GM23338 (cell line): Measurements from ENCODE around the gene HSD17B2. TPM values are rescaled to one million over a fixed set of nuclear protein-coding genes. Genes with fewer than 3 reads are reported as not detected.

Source experiments
- ATAC-seq: fragments of 200-7000 bp; cut with Tn5 transposase; 3 replicates; pipeline ENCODE4 v1.9.1; 2020
- DNase-seq: peaks from one replicate; pipeline ENCODE4 v3.0.0-alpha.2; 2015; ENCODE audit warnings: low spot score
- H2AFZ ChIP-seq: fragments of 200-600 bp; sonication (generic); 2 replicates; pipeline ENCODE4 v1.8.0; 2016; ENCODE audit warnings: antibody characterized with exemption, mild to moderate bottlenecking, moderate library complexity
- H3F3A ChIP-seq: fragments of 200-600 bp; sonication (generic); replicated peaks from 2 replicates; pipeline ENCODE4 v1.8.0; 2017; ENCODE audit warnings: antibody characterized with exemption, mixed run types, low read depth
- H3K27ac ChIP-seq: fragments of 200-600 bp; sonication (generic); 2 replicates; pipeline ENCODE4 v1.6.1; 2016; ENCODE audit warnings: low read depth
- H3K27me3 ChIP-seq: fragments of 200-600 bp; sonication (generic); 2 replicates; pipeline ENCODE4 v1.8.0; 2016; ENCODE audit warnings: mild to moderate bottlenecking, mixed run types, moderate library complexity; ENCODE audit not compliant: insufficient read depth
- H3K36me3 ChIP-seq: fragments of 200-600 bp; sonication (generic); 2 replicates; pipeline ENCODE4 v1.8.0; 2016; ENCODE audit warnings: mild to moderate bottlenecking; ENCODE audit not compliant: insufficient read depth
- H3K4me1 ChIP-seq: fragments of 200-600 bp; sonication (generic); 2 replicates; pipeline ENCODE4 v1.8.0; 2016; ENCODE audit warnings: mild to moderate bottlenecking, moderate library complexity; ENCODE audit not compliant: insufficient read depth
- H3K4me2 ChIP-seq: fragments of 200-600 bp; sonication (generic); 2 replicates; pipeline ENCODE4 v1.7.1; 2017; ENCODE audit warnings: mixed run types
- H3K4me3 ChIP-seq: fragments of 200-600 bp; sonication (generic); 2 replicates; pipeline ENCODE4 v1.6.1; 2016; ENCODE audit warnings: mixed run types
- H3K79me2 ChIP-seq: fragments of 200-600 bp; sonication (generic); replicated peaks from 2 replicates; pipeline ENCODE4 v1.8.0; 2017; ENCODE audit warnings: mild to moderate bottlenecking; ENCODE audit not compliant: insufficient read depth
- H3K9me2 ChIP-seq: fragments of 200-600 bp; sonication (generic); 2 replicates; pipeline ENCODE4 v1.8.0; 2017; ENCODE audit not compliant: insufficient read depth
- H4K20me1 ChIP-seq: fragments of 200-600 bp; sonication (generic); replicated peaks from 2 replicates; pipeline ENCODE4 v1.8.0; 2017; ENCODE audit warnings: mild to moderate bottlenecking; ENCODE audit not compliant: insufficient read depth
- H3K27ac Mint-ChIP-seq: 2 replicates; pipeline ENCODE4 v1.8.0; 2020; ENCODE audit warnings: inconsistent platforms, mild to moderate bottlenecking, moderate library complexity, mixed read lengths
- H3K27me3 Mint-ChIP-seq: 3 replicates; pipeline ENCODE4 v1.8.0; 2022; ENCODE audit warnings: low read depth, mild to moderate bottlenecking, moderate library complexity, mixed read lengths, inconsistent platforms; ENCODE audit not compliant: insufficient read depth, poor library complexity
- H3K36me3 Mint-ChIP-seq: 3 replicates; pipeline ENCODE4 v1.8.0; 2021; ENCODE audit warnings: low read depth, mild to moderate bottlenecking, inconsistent platforms, moderate library complexity, mixed read lengths
- H3K4me1 Mint-ChIP-seq: 3 replicates; pipeline ENCODE4 v1.8.0; 2020; ENCODE audit warnings: mild to moderate bottlenecking, inconsistent platforms, mixed read lengths
- H3K4me3 Mint-ChIP-seq: 3 replicates; pipeline ENCODE4 v1.8.0; 2021; ENCODE audit warnings: moderate library complexity, mild to moderate bottlenecking, inconsistent platforms, mixed read lengths
- H3K9me3 Mint-ChIP-seq: 3 replicates; pipeline ENCODE4 v1.8.0; 2020; ENCODE audit warnings: moderate library complexity, mild to moderate bottlenecking, inconsistent platforms, mixed read lengths
- CREB1 ChIP-seq: fragments of 250-450 bp; sonication (Bioruptor Pico); IDR thresholded peaks from 2 replicates; pipeline ENCODE4 v1.5.0; 2020; ENCODE audit warnings: low read depth, mild to moderate bottlenecking, moderate library complexity
- EZH2 ChIP-seq: fragments of 200-600 bp; sonication (generic); IDR thresholded peaks from one replicate; pipeline ENCODE4 v1.8.0; 2017; ENCODE audit warnings: antibody characterized with exemption, mild to moderate bottlenecking, low read depth; ENCODE audit not compliant: unreplicated experiment
- EZH2phosphoT487 ChIP-seq: fragments of 200-600 bp; sonication (generic); IDR thresholded peaks from one replicate; pipeline ENCODE4 v1.8.1; 2018; ENCODE audit warnings: antibody characterized with exemption; ENCODE audit not compliant: unreplicated experiment
- JUNB ChIP-seq: IDR thresholded peaks from one replicate; pipeline ENCODE4 v1.6.1; 2016; ENCODE audit warnings: antibody characterized with exemption; ENCODE audit not compliant: unreplicated experiment
- NANOG ChIP-seq: IDR thresholded peaks from 2 replicates; pipeline ENCODE4 v1.6.1; 2016; ENCODE audit warnings: antibody characterized with exemption, borderline replicate concordance
- POLR2AphosphoS5 ChIP-seq: IDR thresholded peaks from 2 replicates; pipeline ENCODE4 v1.6.1; 2016; ENCODE audit warnings: antibody characterized with exemption, low read depth
- STAT1 ChIP-seq: IDR thresholded peaks from one replicate; pipeline ENCODE4 v1.6.1; 2016; ENCODE audit warnings: antibody characterized with exemption; ENCODE audit not compliant: unreplicated experiment
- ZNF114 ChIP-seq: fragments of 250-450 bp; sonication (Bioruptor Pico); IDR thresholded peaks from 2 replicates; pipeline ENCODE4 v1.5.0; 2020; ENCODE audit warnings: mild to moderate bottlenecking, moderate library complexity
- ZNF331 ChIP-seq: fragments of 250-450 bp; sonication (Bioruptor Pico); IDR thresholded peaks from 2 replicates; pipeline ENCODE4 v1.5.0; 2020; ENCODE audit warnings: low read depth, mild to moderate bottlenecking, moderate library complexity
- polyA plus RNA-seq: library from polyadenylated mRNA; unstranded; fragments of >200 nt; fragmentation: Nextera tagmentation; extraction: Ambion mirVana; gene quantifications from 2 replicates; pipeline ENCODE4 v1.2.1, GENCODE V29; 2016
- total RNA-seq: library from RNA; depleted of rRNA; stranded (reverse); fragments of >200 nt; shearing (Covaris generic); gene quantifications from 2 replicates; pipeline ENCODE4 v1.2.3, GENCODE V29; 2014
- TF ChIP-seq, protein P1 (sequence below): IDR thresholded peaks from one replicate; pipeline ENCODE4 v1.6.1; 2018; ENCODE audit warnings: antibody characterized with exemption; ENCODE audit not compliant: unreplicated experiment
- TF ChIP-seq, protein P2 (sequence below), 2 experiments: fragments of 200-600 bp in 1 of 2; sonication (generic) in 1 of 2; conservative IDR thresholded peaks; 2 replicates each; pipeline versions ENCODE4 v1.5.1 to v1.6.1; 2016 to 2017; ENCODE audit warnings: antibody characterized with exemption in 2 of 2, low read depth in 2 of 2, mild to moderate bottlenecking in 2 of 2, moderate library complexity in 1 of 2

The HSD17B2 gene
- total and polyA plus RNA-seq, 2 experiments from 2014 or later = 0.29 TPM; not detected in 1

DNA sequence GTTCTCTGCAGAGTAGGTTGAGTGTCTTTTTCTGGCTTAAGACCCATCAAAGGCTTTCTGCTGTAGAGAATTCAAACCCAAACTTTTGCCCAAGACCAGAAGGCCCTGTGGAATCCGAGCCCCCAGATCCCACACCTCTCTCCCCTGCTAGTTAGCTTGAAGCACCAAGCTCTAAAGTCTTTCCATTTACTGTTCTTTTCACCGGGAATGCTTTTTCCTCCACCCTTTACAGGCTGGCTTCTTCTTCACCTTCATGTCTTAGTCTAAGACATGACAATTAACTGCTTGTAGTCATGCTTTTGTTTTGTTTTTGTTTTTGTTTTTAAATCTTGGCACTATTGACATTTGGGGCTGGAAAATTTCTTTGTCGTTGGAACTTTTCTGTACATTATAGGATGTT is 15.5 kb downstream of the HSD17B2 start:
- Histone ChIP-seq H4K20me1 (no peaks in the 10 kb centered on the region), H3K27ac (no peak overlapping the region), H3K36me3 (no peaks in the 10 kb centered on the region), H3K9me2 (0 out of 2 replicates have a peak, but pooled peaks cover 5% of the 10 kb centered on the region), H3K4me1 (no peaks in the 10 kb centered on the region), H3K4me3 (no peak overlapping the region), H3K27me3 (no peaks in the 10 kb centered on the region), H3K79me2 (no peaks in the 10 kb centered on the region), H2AFZ (no peak overlapping the region), H3K4me2 (no peak overlapping the region), H3F3A (no peaks in the 10 kb centered on the region)
- no peaks in the 10 kb centered on the region for H3K4me1 Mint-ChIP-seq
- no peak for ATAC-seq
- TF ChIP-seq ZNF331 (CRISPR knock-in tag) = no peak
- TF ChIP-seq JUNB = no peak
- no peak for TF ChIP-seq EZH2phosphoT487
- TF ChIP-seq, protein P1, sequence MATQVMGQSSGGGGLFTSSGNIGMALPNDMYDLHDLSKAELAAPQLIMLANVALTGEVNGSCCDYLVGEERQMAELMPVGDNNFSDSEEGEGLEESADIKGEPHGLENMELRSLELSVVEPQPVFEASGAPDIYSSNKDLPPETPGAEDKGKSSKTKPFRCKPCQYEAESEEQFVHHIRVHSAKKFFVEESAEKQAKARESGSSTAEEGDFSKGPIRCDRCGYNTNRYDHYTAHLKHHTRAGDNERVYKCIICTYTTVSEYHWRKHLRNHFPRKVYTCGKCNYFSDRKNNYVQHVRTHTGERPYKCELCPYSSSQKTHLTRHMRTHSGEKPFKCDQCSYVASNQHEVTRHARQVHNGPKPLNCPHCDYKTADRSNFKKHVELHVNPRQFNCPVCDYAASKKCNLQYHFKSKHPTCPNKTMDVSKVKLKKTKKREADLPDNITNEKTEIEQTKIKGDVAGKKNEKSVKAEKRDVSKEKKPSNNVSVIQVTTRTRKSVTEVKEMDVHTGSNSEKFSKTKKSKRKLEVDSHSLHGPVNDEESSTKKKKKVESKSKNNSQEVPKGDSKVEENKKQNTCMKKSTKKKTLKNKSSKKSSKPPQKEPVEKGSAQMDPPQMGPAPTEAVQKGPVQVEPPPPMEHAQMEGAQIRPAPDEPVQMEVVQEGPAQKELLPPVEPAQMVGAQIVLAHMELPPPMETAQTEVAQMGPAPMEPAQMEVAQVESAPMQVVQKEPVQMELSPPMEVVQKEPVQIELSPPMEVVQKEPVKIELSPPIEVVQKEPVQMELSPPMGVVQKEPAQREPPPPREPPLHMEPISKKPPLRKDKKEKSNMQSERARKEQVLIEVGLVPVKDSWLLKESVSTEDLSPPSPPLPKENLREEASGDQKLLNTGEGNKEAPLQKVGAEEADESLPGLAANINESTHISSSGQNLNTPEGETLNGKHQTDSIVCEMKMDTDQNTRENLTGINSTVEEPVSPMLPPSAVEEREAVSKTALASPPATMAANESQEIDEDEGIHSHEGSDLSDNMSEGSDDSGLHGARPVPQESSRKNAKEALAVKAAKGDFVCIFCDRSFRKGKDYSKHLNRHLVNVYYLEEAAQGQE = no peak
- TF ChIP-seq POLR2AphosphoS5 = no peak
- TF ChIP-seq CREB1 (CRISPR knock-in tag) = no peak
- no peak for TF ChIP-seq STAT1
- no peak for TF ChIP-seq NANOG
- TF ChIP-seq, protein P2, sequence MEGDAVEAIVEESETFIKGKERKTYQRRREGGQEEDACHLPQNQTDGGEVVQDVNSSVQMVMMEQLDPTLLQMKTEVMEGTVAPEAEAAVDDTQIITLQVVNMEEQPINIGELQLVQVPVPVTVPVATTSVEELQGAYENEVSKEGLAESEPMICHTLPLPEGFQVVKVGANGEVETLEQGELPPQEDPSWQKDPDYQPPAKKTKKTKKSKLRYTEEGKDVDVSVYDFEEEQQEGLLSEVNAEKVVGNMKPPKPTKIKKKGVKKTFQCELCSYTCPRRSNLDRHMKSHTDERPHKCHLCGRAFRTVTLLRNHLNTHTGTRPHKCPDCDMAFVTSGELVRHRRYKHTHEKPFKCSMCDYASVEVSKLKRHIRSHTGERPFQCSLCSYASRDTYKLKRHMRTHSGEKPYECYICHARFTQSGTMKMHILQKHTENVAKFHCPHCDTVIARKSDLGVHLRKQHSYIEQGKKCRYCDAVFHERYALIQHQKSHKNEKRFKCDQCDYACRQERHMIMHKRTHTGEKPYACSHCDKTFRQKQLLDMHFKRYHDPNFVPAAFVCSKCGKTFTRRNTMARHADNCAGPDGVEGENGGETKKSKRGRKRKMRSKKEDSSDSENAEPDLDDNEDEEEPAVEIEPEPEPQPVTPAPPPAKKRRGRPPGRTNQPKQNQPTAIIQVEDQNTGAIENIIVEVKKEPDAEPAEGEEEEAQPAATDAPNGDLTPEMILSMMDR (conservative IDR thresholded peaks at IDR 0.05; ENCODE audit: low read depth in 2 of 2) = no peak
- TF ChIP-seq ZNF114 (CRISPR knock-in tag) = no peak
- no peaks in the 10 kb centered on the region for H3K36me3 Mint-ChIP-seq
- no peaks in the 10 kb centered on the region for H3K27me3 Mint-ChIP-seq
- H3K4me3 Mint-ChIP-seq = no peak overlapping the region
- H3K27ac Mint-ChIP-seq = no peak overlapping the region
- DNase-seq = no peak
- H3K9me3 Mint-ChIP-seq = no peaks in the 10 kb centered on the region

DNA sequence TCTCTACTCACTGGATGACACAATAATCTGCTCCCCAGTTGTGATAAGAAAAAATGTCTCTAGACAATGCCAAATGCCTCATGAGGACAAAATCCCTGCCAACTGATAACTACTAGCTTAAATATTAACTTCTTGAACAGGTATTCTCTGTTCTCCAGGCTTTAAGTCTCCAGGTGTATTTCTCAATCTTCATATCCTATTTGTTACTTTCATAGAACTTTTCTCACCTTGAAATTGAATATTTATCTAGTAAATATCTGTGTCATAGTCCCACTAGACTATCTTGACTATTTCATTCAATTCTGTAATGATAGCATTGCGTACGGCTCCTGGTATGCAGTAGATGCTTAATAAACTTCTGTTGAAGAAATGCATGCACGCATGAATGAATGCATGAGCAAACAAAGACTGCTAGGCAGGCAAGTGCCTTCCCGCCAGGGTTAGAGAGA is 15.9 kb downstream of the HSD17B2 start:
- Histone ChIP-seq H3K27me3 (no peaks in the 10 kb centered on the region), H3K27ac (no peak overlapping the region), H2AFZ (no peak overlapping the region), H3F3A (no peaks in the 10 kb centered on the region), H3K4me1 (no peaks in the 10 kb centered on the region), H3K36me3 (no peaks in the 10 kb centered on the region), H3K9me2 (0 out of 2 replicates have a peak, but pooled peaks cover 7% of the 10 kb centered on the region), H3K79me2 (no peaks in the 10 kb centered on the region), H3K4me2 (no peak overlapping the region), H3K4me3 (no peak overlapping the region), H4K20me1 (no peaks in the 10 kb centered on the region)
- no peak for ATAC-seq
- DNase-seq = no peak
- H3K4me3 Mint-ChIP-seq = no peak overlapping the region
- H3K27ac Mint-ChIP-seq = no peak overlapping the region
- H3K4me1 Mint-ChIP-seq = no peaks in the 10 kb centered on the region
- H3K36me3 Mint-ChIP-seq = no peaks in the 10 kb centered on the region
- H3K9me3 Mint-ChIP-seq = no peaks in the 10 kb centered on the region
- H3K27me3 Mint-ChIP-seq = no peaks in the 10 kb centered on the region
- TF ChIP-seq NANOG (no peak), JUNB (no peak), CREB1 (CRISPR knock-in tag) (no peak), EZH2 (no peak), POLR2AphosphoS5 (no peak), ZNF114 (CRISPR knock-in tag) (no peak), ZNF331 (CRISPR knock-in tag) (no peak)
- TF ChIP-seq, protein P1 = no peak
- TF ChIP-seq, protein P2 (conservative IDR thresholded peaks at IDR 0.05; ENCODE audit: low read depth in 2 of 2) = no peak
